ENCODE data around the gene AGO3.
"Not testable (repeated sequence)": the region's sequence is repeated elsewhere in the genome, so short reads cannot be mapped to it uniquely, and the experiment has no call there.

The AGO3 gene

DNA sequence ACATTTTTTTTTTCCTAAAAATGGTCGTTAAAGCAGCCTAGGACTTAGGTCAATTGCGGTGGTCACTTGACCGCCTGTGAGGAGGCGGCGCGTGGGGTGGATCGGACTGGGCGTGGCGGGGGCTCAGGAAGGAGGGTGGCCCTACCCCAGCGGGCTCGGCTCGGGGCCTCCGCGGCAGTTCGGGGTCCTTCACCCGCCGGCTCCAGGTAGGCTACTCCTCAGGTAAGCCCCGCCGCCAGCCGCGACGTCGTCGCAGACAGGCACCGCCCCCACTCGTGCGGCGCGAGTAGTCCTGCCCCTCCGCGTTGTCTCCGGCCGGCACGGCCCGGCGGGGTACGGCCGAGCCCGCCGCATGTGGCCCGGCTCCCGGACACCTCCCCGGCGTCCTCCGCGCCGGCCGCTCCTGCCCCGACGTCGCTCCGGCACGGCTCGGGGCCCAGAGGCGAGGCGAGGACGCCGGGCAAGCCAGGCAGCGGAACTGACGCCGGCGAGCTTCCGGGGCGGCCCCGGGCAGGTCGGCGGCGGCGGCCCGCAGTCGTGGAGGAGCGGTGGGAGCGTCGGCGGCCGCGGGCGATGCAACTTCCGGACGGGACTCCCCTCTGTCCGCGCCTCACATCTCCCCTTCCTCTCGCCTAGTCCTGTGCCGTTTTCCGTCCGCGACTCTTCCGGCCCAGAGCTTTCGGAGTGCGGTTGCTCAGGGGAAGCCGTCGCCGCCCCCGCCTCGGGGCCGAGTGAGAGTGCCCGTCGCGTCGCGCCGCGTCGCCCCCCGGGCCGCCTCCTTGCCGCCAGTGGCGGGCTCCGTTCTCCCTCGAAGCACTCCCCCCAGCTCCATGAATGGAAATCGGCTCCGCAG, at the start of gene AGO3:
Gene AGO3, plus strand, starts transcription at position 513 of the 853 bp plus-strand sequence. Its CDS starts 322 bp downstream, at position 835.
- Mint-ChIP-seq H3K36me3 (ENCODE audit: insufficient read depth) (peaks cover 14% of the 10 kb centered on the region), H3K4me3 (peak within 1 kb of the TSS; percentile 91), H3K27ac (ENCODE audit: low read depth) (peak within 1 kb of the TSS; percentile 98), H3K4me1 (peaks cover 26% of the 10 kb centered on the region), H3K27me3 (no peaks in the 10 kb centered on the region), H3K9me3 (no peaks in the 10 kb centered on the region)
- peak; percentile 90 for ATAC-seq (replicated peaks; ENCODE audit: extremely low read depth, poor library complexity, severe bottlenecking)
- peak; percentile 68 to 79 for DNase-seq (ENCODE audit: low spot score in 2 of 2)

DNA sequence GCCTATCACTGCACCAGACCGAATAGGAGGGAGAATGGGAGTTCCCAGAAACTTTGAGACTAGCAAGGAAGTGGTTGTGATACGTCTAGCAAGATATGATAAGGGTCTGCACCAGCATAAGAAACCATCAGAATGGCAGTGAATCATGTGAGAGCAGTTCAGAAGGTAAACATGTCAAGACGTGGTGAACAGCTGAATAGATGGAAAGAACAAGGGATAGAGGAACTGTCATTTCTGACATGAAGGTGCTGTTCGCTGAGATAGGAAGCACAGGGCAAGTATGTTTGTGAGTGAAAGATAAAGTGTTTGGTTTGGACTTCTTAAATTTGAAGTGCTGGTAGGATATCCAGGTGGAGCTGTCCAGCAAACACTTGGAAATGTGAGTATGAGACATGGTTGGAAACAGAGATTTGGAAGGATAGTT, 49.0 kb upstream of the AGO3 start:
- Mint-ChIP-seq H3K4me1 (peaks cover 42% of the 10 kb centered on the region), H3K27ac (ENCODE audit: low read depth) (peak overlapping the region; percentile 1), H3K36me3 (ENCODE audit: insufficient read depth) (peaks cover 3% of the 10 kb centered on the region), H3K4me3 (peak overlapping the region; percentile 96), H3K27me3 (no peaks in the 10 kb centered on the region), H3K9me3 (no peaks in the 10 kb centered on the region)
- DNase-seq (ENCODE audit: low spot score in 2 of 2) = no peak
- ATAC-seq (replicated peaks; ENCODE audit: extremely low read depth, poor library complexity, severe bottlenecking) = no peak

DNA sequence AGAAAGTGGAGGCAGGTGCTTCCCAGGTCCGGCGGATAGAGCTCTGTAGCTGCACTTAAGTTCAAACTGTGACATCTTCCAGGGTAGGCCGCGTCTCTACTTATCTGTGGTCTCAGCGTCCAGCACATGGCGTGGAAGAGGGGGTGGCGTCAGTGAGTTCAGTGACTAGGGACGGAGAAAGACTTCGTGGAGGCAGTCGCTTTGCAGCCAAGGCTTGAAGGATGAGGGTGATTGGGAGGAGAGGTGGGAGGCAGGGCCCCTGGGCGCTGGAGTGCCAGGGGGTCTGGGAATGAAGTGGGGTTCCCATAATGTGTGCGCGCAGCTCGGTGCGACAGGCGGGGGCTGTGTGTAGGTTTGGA, 48.3 kb upstream of the AGO3 start:
- no peaks in the 10 kb centered on the region for H3K27me3 Mint-ChIP-seq
- DNase-seq (ENCODE audit: low spot score in 2 of 2) (peak in 1 of 2 donors; percentile 10), ATAC-seq (replicated peaks; ENCODE audit: extremely low read depth, poor library complexity, severe bottlenecking) (no peak)
- peak overlapping the region; percentile 96 for H3K4me3 Mint-ChIP-seq
- peak overlapping the region; percentile 1 for H3K27ac Mint-ChIP-seq (ENCODE audit: low read depth)
- H3K4me1 Mint-ChIP-seq = peaks cover 49% of the 10 kb centered on the region
- peaks cover 3% of the 10 kb centered on the region for H3K36me3 Mint-ChIP-seq (ENCODE audit: insufficient read depth)
- H3K9me3 Mint-ChIP-seq = no peaks in the 10 kb centered on the region

DNA sequence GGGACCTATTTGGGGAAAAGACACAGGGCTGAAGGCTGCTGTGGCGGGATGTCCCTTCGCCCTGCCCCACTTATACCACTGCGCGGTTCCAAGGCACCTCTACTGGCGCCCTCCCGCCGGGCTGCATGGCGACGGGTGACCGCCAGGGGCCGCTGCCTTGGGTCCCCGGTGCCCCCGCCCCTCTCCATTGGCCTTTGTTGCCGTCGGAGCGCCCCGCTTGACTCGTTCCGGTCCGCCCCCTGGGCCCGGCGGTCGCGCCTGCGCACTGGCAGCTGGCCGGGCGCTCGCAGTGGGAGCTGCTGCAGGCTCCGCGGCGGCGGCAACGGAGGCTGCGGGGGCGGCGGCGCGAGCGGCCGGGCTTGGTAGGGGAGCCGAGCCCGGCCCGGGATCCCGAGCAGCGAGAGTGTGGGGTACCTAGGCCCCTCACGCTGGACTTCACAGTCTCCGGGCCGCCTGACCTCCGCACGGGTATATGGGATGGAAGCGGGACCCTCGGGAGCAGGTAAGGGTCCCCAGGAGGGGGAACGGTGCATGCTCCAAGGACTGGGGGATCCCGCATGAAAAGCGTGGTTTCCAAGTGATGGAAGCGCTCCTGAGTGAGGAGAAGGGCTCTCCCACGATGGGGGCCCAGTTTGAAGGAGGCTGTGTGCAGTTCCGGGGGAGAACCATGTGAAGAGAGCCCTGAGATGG, 47.8 kb upstream of the AGO3 start, which contains the start of gene AGO1:
Gene AGO1, plus strand, starts transcription at position 265 of the 690 bp plus-strand sequence. Its CDS starts 213 bp downstream, at position 478.
- peak; percentile 91 for ATAC-seq (replicated peaks; ENCODE audit: extremely low read depth, poor library complexity, severe bottlenecking)
- Mint-ChIP-seq H3K9me3 (no peaks in the 10 kb centered on the region), H3K4me1 (peaks cover 53% of the 10 kb centered on the region), H3K27ac (ENCODE audit: low read depth) (peak within 1 kb of the TSS; percentile 86), H3K27me3 (no peaks in the 10 kb centered on the region), H3K4me3 (peak within 1 kb of the TSS; percentile 96), H3K36me3 (ENCODE audit: insufficient read depth) (peaks cover 3% of the 10 kb centered on the region)
- peak; percentile 94 to 96 for DNase-seq (ENCODE audit: low spot score in 2 of 2)

DNA sequence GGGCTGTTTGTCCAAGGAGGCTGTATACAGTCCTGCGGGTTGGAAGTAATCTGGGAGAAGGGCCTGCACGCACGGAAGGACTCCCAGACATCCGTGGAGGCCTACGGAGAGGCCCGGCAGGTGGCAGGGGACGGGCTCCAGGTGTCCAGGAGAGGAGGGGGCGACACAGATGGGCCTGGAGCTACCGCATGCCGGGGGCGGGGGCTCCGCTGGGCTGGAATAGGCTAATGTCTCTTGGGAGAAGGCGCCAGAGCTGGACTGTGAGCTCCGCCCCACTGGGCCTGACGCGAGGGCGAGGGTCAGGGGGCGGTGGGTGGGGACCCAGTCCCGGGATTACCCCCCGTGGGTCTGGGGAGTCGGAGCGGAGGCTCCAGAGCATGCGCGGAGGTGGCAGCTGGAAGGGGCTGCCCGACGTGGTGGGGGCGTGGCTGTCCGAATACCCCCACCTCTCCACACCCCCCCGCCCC, 47.2 kb upstream of the AGO3 start:
- peak overlapping the region; percentile 86 for H3K27ac Mint-ChIP-seq (ENCODE audit: low read depth)
- no peaks in the 10 kb centered on the region for H3K9me3 Mint-ChIP-seq
- no peaks in the 10 kb centered on the region for H3K27me3 Mint-ChIP-seq
- H3K4me3 Mint-ChIP-seq = peak overlapping the region; percentile 96
- DNase-seq (ENCODE audit: low spot score in 2 of 2) (no peak), ATAC-seq (replicated peaks; ENCODE audit: extremely low read depth, poor library complexity, severe bottlenecking) (no peak)
- peaks cover 53% of the 10 kb centered on the region for H3K4me1 Mint-ChIP-seq
- H3K36me3 Mint-ChIP-seq (ENCODE audit: insufficient read depth) = peaks cover 6% of the 10 kb centered on the region

DNA sequence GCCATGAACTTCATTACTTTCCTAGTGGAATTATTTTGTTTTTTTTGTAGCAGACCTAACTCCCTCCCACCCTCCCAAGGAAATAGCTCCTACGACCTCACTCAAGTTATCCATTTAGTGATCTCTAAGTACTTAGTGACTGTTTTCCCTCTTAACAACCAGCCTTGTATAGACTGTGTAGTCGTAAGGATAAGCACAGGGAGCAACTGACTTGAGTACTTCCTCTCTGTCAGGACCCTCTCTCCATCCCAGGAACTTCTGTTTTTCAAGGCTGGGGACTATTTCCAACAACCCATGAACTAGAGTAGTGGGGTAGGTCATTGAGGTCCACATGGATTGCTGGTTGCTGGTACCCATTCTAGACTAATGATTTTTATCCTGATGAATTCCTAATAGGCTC, 46.0 kb upstream of the AGO3 start:
- Mint-ChIP-seq H3K9me3 (no peaks in the 10 kb centered on the region), H3K4me1 (peaks cover 53% of the 10 kb centered on the region), H3K27me3 (no peaks in the 10 kb centered on the region), H3K4me3 (peak overlapping the region; percentile 96), H3K27ac (ENCODE audit: low read depth) (no peak overlapping the region), H3K36me3 (ENCODE audit: insufficient read depth) (peaks cover 16% of the 10 kb centered on the region)
- no peak for ATAC-seq (replicated peaks; ENCODE audit: extremely low read depth, poor library complexity, severe bottlenecking)
- DNase-seq (ENCODE audit: low spot score in 2 of 2) = no peak

DNA sequence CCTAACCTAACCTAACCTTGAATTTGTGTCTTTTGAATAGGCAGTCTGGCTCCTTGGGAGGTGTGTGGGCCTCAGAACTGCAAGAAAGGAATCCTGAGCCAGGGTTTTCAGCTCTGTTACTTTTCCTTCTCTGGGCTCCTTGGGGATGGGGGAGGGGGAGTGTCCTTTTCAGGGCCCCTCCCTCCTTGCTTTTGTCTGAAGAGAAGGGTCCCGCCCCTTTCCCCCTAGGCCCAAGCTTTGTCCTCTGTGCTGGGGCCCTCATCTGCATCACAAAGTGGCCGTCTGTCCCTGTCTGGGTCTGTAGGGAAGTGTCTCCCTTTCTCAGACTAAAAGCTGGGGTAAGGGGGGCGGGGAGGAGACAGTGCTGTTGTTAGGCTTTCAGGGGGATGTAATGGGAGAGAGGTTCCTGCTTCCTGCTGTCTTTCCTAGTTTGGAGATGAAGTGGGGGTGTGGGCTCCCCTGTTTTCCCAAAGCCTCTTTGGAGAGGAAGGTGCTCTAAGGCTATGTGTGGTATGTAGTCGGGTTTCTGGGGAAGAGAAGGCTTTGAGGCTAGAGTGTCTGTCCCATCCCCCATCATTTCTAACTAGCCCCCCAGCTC, 44.8 kb upstream of the AGO3 start:
- Mint-ChIP-seq H3K4me1 (peaks cover 53% of the 10 kb centered on the region), H3K27ac (ENCODE audit: low read depth) (peak overlapping the region; percentile 14), H3K9me3 (no peaks in the 10 kb centered on the region), H3K36me3 (ENCODE audit: insufficient read depth) (peaks cover 23% of the 10 kb centered on the region), H3K4me3 (no peak overlapping the region), H3K27me3 (no peaks in the 10 kb centered on the region)
- DNase-seq (ENCODE audit: low spot score in 2 of 2) (no peak), ATAC-seq (replicated peaks; ENCODE audit: extremely low read depth, poor library complexity, severe bottlenecking) (no peak)

GRCh38 chr1:35886577-35887431, 44.1 kb upstream of the AGO3 start:
- peak overlapping the region; percentile 20 for H3K27ac Mint-ChIP-seq (ENCODE audit: low read depth)
- DNase-seq (ENCODE audit: low spot score in 2 of 2) (no peak), ATAC-seq (replicated peaks; ENCODE audit: extremely low read depth, poor library complexity, severe bottlenecking) (no peak)
- peaks cover 28% of the 10 kb centered on the region for H3K36me3 Mint-ChIP-seq (ENCODE audit: insufficient read depth)
- peaks cover 51% of the 10 kb centered on the region for H3K4me1 Mint-ChIP-seq
- no peak overlapping the region for H3K4me3 Mint-ChIP-seq
- H3K27me3 Mint-ChIP-seq = no peaks in the 10 kb centered on the region
- H3K9me3 Mint-ChIP-seq = no peaks in the 10 kb centered on the region

- Mint-ChIP-seq H3K9me3 (no peaks in the 10 kb centered on the region), H3K27ac (ENCODE audit: low read depth) (peak overlapping the region; percentile 20), H3K4me3 (no peak overlapping the region), H3K27me3 (no peaks in the 10 kb centered on the region), H3K36me3 (ENCODE audit: insufficient read depth) (peaks cover 28% of the 10 kb centered on the region), H3K4me1 (peaks cover 44% of the 10 kb centered on the region)
- DNase-seq (ENCODE audit: low spot score in 2 of 2) (no peak), ATAC-seq (replicated peaks; ENCODE audit: extremely low read depth, poor library complexity, severe bottlenecking) (no peak)
Measured at GRCh38 chr1:35887508-35887907, 43.4 kb upstream of the AGO3 start.

DNA sequence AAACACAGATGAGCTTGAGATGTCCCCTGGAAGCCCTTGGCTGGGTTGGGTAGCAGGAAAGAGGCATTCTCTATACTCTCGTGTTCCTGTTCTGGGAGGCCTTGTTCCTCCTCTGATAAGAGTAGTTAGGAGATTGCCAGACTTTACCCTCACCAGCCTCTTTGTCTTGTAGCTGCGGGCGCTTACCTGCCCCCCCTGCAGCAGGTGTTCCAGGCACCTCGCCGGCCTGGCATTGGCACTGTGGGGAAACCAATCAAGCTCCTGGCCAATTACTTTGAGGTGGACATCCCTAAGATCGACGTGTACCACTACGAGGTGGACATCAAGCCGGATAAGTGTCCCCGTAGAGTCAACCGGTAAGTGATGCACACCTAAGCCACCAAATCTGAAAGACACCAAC, 42.6 kb upstream of the AGO3 start:
- no peak overlapping the region for H3K4me3 Mint-ChIP-seq
- no peak overlapping the region for H3K27ac Mint-ChIP-seq (ENCODE audit: low read depth)
- ATAC-seq (replicated peaks; ENCODE audit: extremely low read depth, poor library complexity, severe bottlenecking) = no peak
- H3K9me3 Mint-ChIP-seq = no peaks in the 10 kb centered on the region
- H3K36me3 Mint-ChIP-seq (ENCODE audit: insufficient read depth) = peaks cover 28% of the 10 kb centered on the region
- H3K27me3 Mint-ChIP-seq = no peaks in the 10 kb centered on the region
- peaks cover 40% of the 10 kb centered on the region for H3K4me1 Mint-ChIP-seq
- no peak for DNase-seq (ENCODE audit: low spot score in 2 of 2)

- H3K9me3 Mint-ChIP-seq; H3K27me3 Mint-ChIP-seq; H3K4me3 Mint-ChIP-seq; H3K27ac Mint-ChIP-seq (ENCODE audit: low read depth); ATAC-seq (replicated peaks; ENCODE audit: extremely low read depth, poor library complexity, severe bottlenecking); DNase-seq (ENCODE audit: low spot score in 2 of 2): not testable (repeated sequence)
- peaks cover 28% of the 10 kb centered on the region for H3K36me3 Mint-ChIP-seq (ENCODE audit: insufficient read depth)
- H3K4me1 Mint-ChIP-seq = peaks cover 35% of the 10 kb centered on the region
Measured at GRCh38 chr1:35888981-35889380, 41.9 kb upstream of the AGO3 start.

Data from central memory CD8-positive, alpha-beta T cell (primary cell).